Urothelium cell line (cell line): ENCODE data around the gene WDR82.
"Not testable (repeated sequence)": the region's sequence is repeated elsewhere in the genome, so short reads cannot be mapped to it uniquely, and the experiment has no call there.

ENCODE experiments used
- DNase-seq: peaks from one replicate; pipeline ENCODE4 v3.0.0; 2011; ENCODE audit warnings: low spot score, mixed read lengths
- FAIRE-seq: peaks from 2 replicates; lab custom pipeline; 2011; peaks lifted over from hg19 to GRCh38; lab: Jason Lieb, UNC

WDR82 gene

DNA sequence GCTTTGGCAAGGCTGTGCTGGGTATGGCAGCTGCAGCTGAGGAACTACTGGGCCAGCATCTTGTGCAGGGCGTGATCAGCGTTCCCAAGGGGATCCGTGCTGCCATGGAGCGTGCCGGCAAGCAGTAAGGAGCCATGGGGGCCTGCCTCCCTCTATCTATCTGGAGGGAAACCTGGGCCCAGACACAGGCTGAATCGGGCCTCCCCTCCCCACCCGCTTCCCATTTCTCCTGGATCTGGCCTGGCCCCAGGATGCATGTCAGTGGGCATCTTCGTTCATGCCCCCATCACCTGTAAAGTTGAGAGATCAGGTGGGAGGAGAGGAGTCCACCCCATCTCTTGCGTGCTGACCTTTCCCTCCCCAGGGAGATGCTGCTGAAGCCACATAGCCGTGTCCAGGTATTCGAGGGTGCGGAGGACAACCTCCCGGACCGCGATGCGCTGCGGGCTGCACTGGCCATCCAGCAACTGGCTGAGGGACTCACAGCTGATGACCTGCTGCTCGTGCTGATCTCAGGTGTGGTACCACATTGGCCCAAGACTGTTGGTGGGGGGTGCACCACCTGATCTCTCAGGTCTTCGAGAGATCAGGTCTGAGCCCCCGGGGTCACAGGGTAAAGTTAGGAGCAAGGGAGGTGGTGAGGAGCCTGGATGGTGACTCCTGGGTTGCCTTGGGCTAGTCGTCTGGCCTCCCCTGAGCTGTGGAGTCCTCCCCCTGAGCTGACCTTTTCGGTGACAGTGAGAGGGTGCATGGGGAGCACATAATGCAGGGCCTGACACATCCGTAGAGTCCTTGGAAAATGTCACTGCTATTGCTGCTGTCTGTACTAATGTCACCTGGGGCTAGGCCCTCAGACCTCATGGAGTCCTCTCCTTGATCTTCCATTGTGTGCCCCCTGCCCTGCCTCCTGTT lies 12.4 kb upstream of the WDR82 start:
- no peak for FAIRE-seq
- no peak for DNase-seq

DNA sequence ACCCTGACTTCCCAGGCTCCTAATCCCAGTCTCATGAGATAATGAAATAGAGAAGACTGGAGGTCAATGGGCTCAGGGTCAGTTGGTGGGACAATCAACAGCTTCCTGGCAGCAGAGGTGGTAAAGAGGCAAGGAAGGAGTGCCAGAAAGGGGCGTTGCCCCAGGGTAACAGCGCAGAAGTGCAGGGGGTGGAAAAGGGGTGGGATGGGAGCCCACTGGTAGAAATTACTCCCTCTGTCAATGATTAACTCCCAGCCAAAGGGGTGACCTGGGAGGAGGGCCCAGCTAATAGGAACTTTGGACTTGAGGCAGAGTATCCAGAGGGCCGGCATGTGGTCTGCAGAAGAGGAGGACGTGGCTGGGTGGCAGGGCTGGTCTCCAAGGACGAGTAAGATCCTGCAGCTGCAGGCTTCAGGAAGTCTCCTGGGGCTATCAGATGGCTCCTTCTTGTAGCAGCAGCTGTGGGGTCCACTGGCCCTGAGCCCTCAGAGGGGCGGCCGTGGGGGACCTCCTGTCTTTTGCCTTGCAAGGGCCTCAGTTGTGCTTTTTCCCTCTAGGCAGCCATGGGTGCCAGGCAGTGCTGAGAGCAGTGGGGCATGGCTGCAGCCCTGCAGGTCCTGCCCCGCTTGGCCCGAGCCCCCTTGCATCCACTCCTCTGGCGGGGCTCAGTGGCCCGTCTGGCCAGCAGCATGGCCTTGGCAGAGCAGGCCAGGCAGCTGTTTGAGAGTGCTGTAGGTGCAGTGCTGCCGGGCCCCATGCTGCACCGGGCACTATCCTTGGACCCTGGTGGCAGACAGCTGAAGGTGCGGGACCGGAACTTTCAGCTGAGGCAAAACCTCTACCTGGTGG lies 11.5 kb upstream of the WDR82 start:
- no peak for DNase-seq
- FAIRE-seq, result no peak

DNA sequence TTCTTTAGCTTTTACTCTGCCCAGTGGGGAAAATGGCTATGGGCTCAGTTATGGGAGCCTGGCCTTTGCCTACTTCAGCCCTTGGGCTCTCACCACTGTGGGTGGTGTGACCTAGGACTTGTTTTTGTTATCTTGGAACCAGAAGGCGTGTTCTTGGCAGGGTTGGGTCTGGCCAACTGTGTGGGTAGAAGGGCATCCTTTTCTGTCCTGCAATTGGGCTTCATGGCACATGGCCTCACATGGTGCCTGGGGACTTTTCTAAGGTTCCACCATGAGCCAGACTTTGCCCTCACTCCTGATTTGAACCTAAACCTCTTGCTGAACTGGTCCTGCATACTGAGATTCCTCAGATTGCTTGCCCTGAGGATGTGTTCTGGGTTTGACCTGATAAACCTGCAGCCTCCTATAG lies 10.9 kb upstream of the WDR82 start:
- no peak for DNase-seq
- no peak for FAIRE-seq

DNA sequence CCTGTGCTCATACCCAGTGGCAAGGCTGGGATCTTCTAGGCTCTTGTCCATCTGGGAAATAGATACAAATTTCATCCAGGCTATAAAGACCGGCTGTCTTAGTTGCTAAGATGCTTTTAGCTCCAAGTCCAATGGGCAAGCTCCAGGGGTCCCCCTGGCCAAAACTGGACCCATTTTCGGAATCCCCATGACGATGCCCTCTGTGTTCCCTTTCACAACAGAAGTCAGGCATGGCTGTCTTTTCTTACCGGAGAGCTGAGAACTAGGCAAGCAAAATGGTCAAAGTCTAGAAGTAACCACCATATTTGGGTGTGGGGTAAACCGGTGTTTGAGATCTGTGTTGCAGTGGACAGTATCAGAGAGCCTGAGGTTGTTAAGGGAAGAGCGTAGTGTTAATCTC lies 10.2 kb upstream of the WDR82 start:
- DNase-seq (no peak), FAIRE-seq (no peak)

DNA sequence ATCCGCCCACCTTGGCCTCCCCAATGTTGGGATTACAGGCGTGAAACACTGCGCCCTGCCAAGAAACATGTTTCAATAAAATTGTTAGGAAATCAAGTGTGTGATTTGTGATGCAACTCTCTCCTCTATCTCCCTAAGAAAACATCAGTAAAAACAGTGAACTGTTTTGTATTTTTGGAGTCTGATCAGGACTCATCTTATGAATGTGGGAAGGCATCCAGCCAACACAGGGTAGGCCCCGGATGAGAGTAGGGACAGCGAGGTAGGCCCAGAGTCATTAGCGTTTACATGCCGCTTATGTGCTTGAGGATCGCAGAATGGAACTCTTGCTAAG lies 8.3 kb upstream of the WDR82 start:
- FAIRE-seq, result no peak
- no peak for DNase-seq

DNA sequence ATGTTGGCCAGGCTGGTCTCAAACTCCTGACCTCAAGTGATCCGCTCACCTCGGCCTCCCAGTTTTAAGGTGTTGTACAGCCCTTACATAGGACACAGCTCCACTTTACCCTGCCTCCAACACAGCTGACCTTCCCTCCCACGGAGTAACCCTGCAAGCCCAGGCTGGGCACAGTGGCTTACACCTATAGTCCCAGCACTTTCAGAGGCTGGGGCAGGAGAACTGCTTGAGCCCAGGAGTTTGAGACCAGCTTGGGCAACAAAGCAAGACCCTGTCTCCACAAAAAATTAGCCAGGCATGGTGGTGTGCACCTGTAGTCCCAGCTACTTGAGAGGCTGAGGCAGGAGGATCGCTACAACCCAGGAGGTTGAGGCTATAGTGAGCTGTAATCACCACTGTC lies 5.6 kb upstream of the WDR82 start:
- DNase-seq, FAIRE-seq: not testable (repeated sequence)

DNA sequence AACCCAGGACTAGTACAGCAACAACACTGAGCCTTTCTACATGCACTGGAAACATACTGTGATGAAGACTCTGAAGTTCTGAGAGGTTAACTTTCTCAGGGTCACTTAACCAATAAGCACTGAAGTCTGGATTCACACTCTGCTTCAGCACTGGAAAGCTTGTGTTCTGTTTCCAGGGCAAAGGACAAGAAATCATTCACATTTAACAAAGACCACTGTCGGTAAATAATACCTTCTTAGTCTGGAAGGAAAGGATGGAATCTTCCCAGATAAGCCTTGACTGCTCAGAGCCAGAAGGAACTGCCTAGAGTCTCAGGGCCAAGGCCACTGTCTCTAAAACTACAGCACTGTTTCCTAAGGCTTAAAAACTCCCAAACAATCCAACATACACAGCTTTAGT lies 4.9 kb upstream of the WDR82 start:
- FAIRE-seq (no peak), DNase-seq (no peak)

DNA sequence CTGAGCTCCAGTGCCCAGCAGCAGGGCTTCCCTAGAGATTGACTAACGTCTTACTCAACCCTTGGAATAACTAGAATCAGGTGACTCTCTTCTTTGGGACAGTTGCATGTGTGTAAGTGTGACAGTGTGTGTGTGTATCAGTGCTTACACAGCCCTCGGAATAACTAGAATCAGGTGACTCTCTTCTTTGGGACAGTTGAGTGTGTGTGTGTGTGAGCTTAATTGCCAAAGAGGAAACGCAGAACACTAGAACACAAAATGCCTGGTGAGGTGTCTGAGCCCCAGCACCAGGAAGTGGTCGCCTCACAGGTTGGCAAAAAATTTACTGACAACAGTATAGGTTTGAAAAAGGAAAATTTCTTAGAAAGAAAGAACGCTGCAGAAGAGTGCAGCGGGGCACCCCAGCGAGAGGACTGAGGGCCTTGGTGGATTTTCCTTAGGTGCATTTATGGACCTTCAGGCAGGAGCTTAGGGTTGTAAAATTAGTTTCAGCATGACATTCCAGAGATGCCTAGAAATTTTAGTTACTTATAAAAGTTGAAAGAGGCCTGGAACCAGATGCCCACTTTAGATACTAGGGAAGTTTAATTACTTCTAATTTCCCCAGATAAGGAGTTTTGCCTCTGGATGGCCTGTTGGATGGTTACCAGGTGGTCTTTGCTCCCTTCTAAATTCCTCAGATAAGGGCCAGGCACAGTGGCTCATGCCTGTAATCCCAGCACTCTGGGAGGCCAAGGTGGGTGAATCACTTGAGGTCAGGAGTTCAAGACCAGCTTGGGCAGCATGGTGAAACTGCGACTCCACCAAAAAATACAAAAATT lies 3.7 kb upstream of the WDR82 start:
- no peak for FAIRE-seq
- no peak for DNase-seq

DNA sequence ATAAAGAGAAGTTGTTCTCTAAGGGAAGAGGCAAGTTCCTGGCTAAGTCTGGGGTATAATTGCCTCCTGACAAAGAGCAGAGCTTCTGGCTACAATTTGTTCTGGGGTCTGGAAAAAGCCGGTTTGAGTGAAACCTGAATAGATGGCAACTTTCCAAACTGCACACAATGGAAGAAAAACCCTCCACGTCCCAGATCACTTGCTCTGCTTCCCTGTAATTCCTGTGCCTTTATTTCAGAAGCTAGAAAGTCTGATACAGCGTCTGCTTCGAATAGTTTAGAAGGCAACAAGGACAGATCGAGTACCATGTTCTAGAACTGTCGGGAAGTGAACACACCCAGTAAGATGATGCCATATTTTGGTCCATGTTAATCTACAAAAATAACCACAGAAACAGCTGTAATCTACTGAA lies 1.6 kb upstream of the WDR82 start:
- FAIRE-seq, result no peak

DNA sequence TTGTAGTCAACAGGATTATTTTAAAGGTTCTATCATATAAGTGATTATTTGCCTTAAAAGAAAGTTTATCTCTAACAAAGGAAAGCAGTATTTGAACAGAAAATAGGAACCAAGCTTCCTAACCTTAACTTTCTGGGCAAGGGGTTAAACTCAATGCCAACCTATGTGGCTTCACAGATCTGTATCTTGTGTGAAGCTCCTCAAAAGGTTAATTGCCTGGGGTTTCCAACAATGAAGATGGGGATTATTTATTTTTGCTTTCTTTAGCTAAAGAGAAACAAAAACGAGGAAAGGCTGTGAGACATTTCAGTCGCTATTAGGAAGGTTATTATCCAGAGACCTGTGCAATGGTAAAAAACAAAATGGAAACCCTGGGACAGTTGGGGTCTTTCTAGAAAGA lies 1.1 kb upstream of the WDR82 start:
- DNase-seq, result no peak
- no peak for FAIRE-seq

More for the DNA sequence above, 1.6 kb upstream of the WDR82 start:
- DNase-seq, result no peak

DNA sequence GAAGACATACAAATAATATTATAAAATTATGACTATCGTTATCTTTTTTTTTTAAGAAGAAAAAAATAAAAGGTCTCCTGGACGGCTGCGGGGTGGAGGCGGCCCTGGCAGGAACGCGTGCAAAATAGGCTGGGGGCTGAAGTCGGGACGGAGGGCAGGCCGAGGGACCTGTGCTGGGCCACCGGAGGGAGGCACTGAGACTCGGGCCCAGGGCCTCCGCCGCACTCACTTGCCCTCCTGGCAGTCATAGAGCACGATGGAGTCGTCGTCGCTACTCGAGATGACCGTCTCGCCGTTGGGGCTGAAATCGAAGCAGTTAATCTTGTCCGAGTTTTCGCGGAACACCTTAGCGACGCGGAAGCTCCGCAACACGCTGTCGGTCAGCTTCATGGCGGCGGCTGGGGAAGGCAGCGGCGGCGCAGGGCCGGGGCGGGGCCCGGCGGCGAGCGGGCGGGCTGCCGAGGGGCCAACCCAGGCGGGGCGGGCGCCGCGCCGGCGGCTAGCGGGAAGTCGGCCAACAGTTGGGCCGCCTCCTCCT lies 408 bp downstream of the WDR82 start:
- FAIRE-seq (no peak), DNase-seq (peak; percentile 73)

DNA sequence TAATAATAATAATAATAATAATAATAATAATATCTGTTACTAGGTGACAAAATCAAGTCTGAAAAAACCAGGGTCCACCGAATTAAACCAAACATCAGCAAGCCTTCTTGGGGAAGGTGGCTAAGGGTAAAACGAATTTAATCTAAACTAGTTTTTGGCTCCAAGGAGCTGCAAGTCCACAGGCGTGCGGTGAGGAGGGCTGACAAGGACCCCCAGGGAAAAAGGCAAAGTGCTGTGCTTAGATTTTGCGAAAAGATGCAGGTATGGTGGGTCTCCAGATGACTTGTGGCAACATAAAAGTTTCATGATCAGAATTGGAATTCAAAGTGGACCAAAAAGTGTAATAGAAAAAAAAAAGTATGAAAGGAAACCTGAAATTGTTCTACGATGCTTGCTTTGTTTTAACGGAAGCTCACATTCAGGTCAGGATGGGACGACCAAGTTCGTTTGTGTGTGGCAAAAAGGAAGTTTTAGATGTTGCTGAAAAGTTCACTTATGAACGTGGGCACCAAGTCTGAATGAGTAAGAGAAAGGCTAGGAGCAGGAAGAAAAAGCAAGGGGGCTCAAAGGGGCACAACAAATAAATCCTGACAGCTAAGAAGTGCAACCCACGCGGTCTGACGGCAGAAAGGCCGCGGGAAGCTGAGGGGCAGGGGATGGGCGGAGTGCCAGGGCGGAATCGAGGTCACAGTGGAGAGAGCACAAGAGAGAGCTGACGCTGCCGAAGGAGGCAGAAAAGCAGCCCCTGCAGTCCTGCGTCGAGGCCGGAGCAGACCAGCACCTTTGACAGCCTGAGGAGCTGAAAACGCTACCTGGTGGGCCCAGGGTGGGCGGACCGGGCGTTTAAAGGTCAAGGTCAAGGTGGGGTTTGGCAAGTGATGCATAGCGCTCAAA lies 1.1 kb downstream of the WDR82 start:
- no peak for FAIRE-seq

DNA sequence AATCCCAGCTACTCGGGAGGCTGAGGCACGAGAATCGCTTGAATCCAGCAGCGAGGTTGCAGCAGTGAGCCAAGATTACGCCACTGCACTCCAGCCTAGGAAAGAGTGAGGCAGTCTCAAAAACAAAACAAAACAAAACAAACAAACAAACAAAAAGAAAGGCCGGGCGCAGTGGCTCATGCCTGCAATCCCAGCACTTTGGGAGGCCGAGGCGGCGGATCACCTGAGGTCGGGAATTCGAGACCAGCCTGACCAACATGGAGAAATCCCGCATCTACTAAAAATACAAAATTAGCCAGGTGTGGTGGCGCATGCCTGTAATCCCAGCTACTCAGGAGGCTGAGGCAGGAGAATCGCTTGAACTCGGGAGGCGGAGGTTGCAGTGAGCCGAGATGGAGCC lies 3.7 kb downstream of the WDR82 start:
- not testable (repeated sequence) for FAIRE-seq

More for the DNA sequence above, 1.1 kb downstream of the WDR82 start:
- DNase-seq, result peak; percentile 55

DNA sequence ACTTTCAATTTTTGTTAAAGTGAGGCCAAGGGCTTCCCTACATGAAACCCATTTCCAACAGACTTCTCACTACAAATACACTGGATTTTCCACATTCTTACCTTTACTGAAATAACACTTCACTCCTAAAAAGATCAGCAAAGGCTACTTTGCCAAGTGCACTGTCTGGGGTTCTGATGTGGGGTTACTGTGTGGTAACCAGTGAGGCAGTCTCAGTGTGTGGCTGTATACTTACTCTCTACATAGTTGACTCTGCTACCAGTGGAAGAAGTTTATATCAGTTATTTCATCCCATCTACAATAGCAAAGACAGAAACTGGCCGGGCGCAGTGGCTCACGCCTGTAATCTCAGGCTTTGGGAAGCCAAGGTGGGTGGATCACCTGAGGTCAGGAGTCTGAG lies 5.6 kb downstream of the WDR82 start:
- no peak for DNase-seq
- no peak for FAIRE-seq

More for the DNA sequence above, 3.7 kb downstream of the WDR82 start:
- DNase-seq, result not testable (repeated sequence)

DNA sequence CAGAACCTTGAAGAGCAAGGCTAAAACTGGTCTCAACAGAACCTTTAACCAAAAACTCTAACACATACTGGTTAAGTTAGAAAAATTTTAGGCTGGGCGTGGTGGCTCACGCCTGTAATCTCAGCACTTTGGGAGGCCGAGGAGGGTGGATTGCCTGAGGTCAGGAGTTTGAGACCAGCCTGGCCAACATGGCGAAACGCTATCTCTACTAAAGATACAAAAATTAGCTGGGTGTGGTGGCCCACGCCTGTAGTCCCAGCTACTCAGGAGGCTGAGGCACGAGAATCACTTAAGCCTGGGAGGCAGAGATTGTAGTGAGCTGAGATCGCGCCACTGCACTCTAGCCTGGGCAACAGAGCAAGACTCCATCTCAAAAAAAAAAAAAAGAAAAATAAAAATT lies 6.3 kb downstream of the WDR82 start:
- FAIRE-seq, DNase-seq: not testable (repeated sequence)

DNA sequence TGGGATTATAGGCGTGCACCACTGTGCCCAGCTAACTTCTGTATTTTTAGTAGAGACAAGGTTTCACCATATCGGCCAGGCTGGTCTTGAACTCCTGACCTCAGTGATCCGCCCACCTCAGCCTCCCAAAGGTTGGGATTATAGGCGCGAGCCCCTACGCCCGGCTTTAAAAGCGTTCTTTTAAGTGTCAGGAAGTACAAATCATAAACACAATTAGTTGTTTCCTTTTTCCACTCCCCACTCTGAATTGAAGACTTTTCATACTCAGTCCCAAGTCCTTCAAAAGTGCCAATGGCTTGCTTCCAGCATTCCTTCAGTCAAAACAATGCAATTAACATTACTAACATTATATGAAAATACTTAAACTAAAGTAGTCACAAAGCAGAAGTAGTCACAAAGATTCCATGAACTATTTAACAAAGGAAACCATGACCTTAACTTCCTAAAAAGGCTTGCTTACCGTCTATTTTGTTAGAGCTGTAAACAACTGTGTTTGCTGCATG lies 8.1 kb downstream of the WDR82 start:
- FAIRE-seq, result no peak
- no peak for DNase-seq

DNA sequence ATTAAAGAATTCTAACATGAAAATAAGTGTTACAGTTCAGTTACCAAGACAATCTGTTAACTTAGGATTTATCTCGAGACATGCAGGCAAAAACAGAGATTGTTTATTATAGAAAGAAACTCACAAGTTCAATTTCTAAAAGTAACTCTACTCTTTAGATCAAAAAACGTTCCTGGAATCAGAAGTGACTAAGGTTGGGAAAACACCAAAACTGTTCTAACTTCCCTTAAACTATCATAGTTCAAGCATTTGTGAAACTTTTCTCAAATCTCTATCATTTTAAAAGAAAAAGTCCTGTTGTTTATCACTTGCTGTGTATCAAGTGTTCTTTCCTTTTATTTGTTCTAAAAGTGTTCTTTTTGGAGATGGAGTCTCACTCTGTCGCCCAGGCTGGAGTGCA lies 8.7 kb downstream of the WDR82 start:
- DNase-seq (no peak), FAIRE-seq (no peak)

DNA sequence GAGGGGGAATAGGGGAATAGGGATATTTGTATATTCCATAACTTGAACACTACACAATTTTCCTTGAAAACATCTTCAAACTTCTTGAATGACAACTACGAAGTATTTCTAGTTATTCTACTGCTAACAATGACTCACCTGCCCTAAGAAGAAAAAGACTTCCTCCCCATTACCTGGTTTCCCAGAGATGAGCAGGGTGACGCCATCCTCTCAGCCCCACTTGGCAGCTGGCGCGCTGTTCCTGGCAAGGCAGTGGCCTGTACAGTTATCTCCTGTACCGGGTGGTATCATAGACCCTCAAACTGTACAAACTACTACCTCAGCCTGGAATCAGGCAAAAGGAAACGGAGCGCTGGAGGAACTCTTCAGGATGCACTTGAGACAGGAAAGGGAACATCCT lies 10.4 kb downstream of the WDR82 start:
- DNase-seq (no peak), FAIRE-seq (no peak)

DNA sequence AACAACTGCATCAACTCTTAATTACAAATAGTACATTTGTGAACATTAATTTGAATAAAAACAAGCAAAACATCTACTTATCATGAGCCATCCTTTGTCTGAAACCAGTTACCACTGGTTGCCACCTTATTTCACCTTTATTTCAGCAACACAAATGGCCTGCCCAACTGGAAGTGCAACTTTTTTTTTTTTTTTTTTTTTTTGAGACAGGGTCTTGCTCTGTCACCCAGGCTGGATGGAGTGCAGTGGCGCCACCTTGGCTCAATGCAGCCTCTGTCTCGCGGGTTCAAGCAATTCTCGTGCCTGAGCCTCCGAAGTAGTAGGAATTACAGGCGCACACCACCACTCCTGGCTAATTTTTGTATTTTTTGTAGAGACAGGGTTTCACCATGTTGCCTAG lies 13.1 kb downstream of the WDR82 start:
- DNase-seq, result no peak
- FAIRE-seq, result no peak

DNA sequence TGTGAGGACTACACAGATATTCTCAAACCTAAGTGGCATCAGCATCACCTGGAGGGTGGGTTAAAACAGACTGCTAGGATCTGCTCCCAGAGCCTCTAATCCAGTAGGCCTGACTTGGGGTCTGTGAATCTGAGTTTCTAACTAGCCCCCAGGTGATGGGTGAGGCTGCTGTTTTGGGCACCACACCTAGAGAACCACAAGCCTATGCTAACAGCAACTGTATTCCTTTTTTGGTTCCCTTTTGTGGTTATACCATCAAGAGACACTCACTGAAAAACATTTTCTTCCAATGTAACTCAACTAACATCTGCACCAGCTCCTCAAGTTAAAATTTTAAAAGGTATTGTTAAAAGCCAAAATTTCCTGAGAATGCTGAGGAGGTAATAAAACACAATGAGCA lies 16.0 kb downstream of the WDR82 start:
- no peak for DNase-seq
- FAIRE-seq, result no peak
